NCI-H1694 (cell line): ENCODE results near the gene MKKS.

Experiments used
- DNase-seq: peaks from one replicate; lab custom pipeline; 2025; lab: John Stamatoyannopoulos, UW

Gene MKKS

GRCh38 chr20:10368702-10369041 is 65.3 kb downstream of the MKKS start:
- DNase-seq, result no peak

GRCh38 chr20:10367943-10368701 is 65.9 kb downstream of the MKKS start:
- no peak for DNase-seq

DNA sequence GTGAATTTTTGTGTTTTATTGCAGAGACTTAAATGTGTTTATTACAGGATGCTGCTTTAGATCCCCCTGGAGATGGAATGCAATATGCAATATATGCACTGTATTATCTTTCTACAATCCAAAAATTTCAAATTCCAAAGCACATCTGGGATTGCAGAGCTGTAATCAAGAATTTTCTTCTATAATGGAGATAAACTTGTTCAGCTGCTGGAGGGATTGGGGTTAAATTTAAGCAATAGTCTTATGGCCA is 66.4 kb downstream of the MKKS start:
- DNase-seq, result no peak

GRCh38 chr20:10366898-10367692 is 66.9 kb downstream of the MKKS start:
- DNase-seq, result no peak

GRCh38 chr20:10362674-10363073 is 71.3 kb downstream of the MKKS start:
- DNase-seq, result no peak

GRCh38 chr20:10360878-10361277 is 73.1 kb downstream of the MKKS start:
- DNase-seq, result no peak

DNA sequence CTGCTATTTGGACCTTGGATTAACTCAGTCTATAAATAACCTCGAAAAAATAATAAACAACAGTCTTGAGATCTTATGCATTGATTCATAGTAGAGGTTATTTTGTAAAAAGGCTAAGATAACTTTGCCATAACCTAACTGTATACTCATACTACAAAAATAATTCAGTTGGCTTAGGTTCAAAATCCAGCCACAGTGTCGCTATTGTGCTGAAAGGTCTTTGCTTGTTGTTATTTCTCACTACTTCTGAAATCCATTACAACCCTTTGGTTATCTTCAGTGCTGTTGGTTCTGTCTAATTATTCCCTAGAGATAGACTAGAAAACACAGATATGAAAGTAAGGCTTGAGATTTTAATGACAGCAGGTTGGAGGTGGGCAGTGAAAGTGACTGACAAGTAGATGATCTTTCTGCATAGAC is 74.4 kb downstream of the MKKS start:
- no peak for DNase-seq

- DNase-seq, result no peak
Observed at GRCh38 chr20:10357974-10358373, 76.0 kb downstream of the MKKS start.

DNA sequence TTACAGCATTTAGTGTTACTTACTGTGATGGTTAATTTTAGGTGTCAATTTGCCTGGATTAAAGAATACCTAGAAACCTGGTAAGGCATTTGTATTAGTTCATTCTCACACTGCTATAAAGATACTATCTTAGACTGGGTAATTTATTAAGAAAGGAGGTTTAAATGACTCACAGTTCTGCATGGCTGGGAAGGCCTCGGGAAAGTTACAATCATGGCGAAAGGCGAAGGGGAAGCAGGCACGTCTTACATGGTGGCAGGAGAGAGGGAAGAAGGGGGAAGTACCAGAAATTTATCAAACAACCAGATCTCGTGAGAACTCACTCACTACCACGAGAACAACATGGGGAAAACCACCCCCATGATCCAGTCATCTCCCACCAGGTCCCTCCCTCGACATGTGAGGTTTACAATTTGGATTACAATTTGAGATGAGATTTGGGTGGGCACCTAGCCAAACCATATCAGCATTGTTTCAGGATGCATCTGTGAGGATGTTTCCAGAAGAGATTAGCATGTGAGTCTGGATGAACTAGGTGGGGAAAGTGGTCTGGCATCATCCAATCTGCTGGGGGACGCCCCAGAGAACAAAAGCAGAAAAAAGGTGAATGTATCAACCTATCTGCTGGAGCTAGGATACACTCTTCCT is 76.8 kb downstream of the MKKS start:
- DNase-seq, result no peak

GRCh38 chr20:10356628-10357027 is 77.4 kb downstream of the MKKS start:
- DNase-seq, result no peak

DNA sequence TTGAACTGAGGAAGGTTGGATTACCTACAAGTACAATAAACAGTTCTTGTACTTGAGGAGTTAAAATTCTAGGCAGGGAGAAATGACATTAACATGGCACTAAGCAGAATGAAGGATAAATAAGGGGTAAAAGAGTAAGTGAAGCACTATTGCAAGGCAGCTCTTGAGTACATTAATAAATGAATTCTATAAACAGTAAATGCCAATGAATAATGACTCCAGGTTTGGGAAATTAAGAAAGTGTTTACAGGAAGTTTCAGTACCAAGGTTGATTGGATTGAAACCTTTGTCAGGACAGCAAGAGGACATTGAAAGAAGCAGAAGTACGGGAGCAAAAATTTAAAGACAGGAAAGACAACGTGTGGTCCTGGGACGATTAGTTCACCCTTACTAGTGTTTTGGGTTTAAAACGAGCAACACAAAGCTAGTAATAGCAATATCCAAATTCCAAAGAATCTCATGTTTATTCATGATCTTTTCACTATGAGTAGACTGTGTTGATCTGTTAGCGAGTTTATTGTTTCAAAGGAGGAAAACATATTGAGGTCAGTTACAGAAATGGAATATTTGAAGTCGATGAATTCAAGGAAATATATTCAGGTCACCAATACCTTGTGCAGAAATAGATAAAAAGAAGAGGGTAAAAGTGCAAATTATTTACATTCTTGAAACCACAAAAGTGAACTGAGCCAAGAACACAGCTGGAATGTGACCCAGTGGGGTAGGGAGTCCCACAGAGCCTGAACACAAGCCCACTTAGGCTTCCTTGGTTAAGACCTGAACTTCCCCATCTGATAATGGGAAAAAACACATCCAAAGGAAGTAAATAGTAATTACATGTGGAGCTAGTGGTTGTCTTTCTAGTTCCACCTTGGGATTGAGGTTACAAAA is 80.8 kb downstream of the MKKS start:
- no peak for DNase-seq
